IPS-NIHi11 (cell line): ENCODE measurements around the gene DYRK1A.

Source experiments
- DNase-seq: peaks from one replicate; pipeline ENCODE4 v3.0.0; 2012; ENCODE audit warnings: mixed read lengths, low spot score

DYRK1A gene

GRCh38 chr21:37385179-37385765 lies 18.7 kb downstream of the DYRK1A start:
- DNase-seq, result no peak

GRCh38 chr21:37386151-37386550 lies 19.6 kb downstream of the DYRK1A start:
- DNase-seq, result no peak

GRCh38 chr21:37389456-37389855 lies 22.9 kb downstream of the DYRK1A start:
- no peak for DNase-seq

GRCh38 chr21:37391666-37392065 lies 25.1 kb downstream of the DYRK1A start:
- no peak for DNase-seq

- no peak for DNase-seq
These were observed 25.9 kb downstream of the DYRK1A start for GRCh38 chr21:37392441-37392840.

GRCh38 chr21:37393030-37393429 lies 26.5 kb downstream of the DYRK1A start:
- no peak for DNase-seq

- DNase-seq, result no peak
These were observed 27.2 kb downstream of the DYRK1A start for GRCh38 chr21:37393786-37394185.

GRCh38 chr21:37395961-37396360 lies 29.4 kb downstream of the DYRK1A start:
- no peak for DNase-seq

- DNase-seq, result no peak
These were observed 30.3 kb downstream of the DYRK1A start for GRCh38 chr21:37396855-37397254.

- DNase-seq, result no peak
These were observed 32.1 kb downstream of the DYRK1A start for GRCh38 chr21:37398697-37399096.

- DNase-seq, result no peak
These were observed 35.8 kb downstream of the DYRK1A start for GRCh38 chr21:37402251-37402867.

- no peak for DNase-seq
These were observed 39.1 kb downstream of the DYRK1A start for GRCh38 chr21:37405629-37406028.

GRCh38 chr21:37407719-37408420 lies 41.3 kb downstream of the DYRK1A start:
- no peak for DNase-seq

GRCh38 chr21:37408464-37409193 lies 42.1 kb downstream of the DYRK1A start:
- no peak for DNase-seq

- DNase-seq, result no peak
These were observed 44.1 kb downstream of the DYRK1A start for GRCh38 chr21:37410639-37411038.

- DNase-seq, result no peak
These were observed 46.2 kb downstream of the DYRK1A start for GRCh38 chr21:37412603-37413360.

- DNase-seq, result no peak
These were observed 47.1 kb downstream of the DYRK1A start for GRCh38 chr21:37413553-37414291.

- DNase-seq, result no peak
These were observed 48.0 kb downstream of the DYRK1A start for GRCh38 chr21:37414292-37415253.

- DNase-seq, result no peak
These were observed 49.4 kb downstream of the DYRK1A start for GRCh38 chr21:37415939-37416338.

- no peak for DNase-seq
These were observed 50.3 kb downstream of the DYRK1A start for GRCh38 chr21:37416914-37417313.
